GM10266 (cell line): Measurements from ENCODE around the gene STRIP2.
"Not testable (repeated sequence)": the region's sequence is repeated elsewhere in the genome, so short reads cannot be mapped to it uniquely, and the experiment has no call there.

ENCODE experiments used
- DNase-seq: peaks from one replicate; pipeline ENCODE4 v3.0.0; 2012; ENCODE audit errors: extremely low spot score
- CTCF ChIP-seq: IDR thresholded peaks from 2 replicates; pipeline ENCODE4 v1.5.1; 2012; ENCODE audit warnings: mild to moderate bottlenecking, low read depth; ENCODE audit not compliant: control insufficient read depth, insufficient read depth; ENCODE audit errors: missing control alignments

STRIP2 gene

GRCh38 chr7:129469930-129470329 lies 35.7 kb downstream of the STRIP2 start:
- TF ChIP-seq CTCF = no peak
- DNase-seq = no peak

DNA sequence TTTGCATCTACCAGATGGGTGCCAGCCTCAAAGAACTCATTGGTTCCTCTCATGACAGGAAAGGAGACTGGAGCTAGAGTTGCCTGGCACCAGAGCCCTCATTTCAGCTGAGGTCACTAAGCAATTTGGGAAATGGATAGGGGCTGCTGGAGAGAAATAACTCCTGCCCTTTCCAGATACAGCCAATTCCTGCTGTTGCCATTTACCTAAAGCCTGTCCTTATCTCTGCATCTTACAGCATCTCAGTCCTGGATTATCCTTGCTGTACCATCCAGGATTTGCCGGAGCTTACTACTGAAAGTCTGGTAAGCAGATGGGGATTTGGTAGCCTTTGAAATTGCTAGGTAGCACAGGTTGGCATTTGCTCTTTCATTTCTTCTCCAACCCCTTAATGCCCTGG lies 36.2 kb downstream of the STRIP2 start:
- no peak for DNase-seq

DNA sequence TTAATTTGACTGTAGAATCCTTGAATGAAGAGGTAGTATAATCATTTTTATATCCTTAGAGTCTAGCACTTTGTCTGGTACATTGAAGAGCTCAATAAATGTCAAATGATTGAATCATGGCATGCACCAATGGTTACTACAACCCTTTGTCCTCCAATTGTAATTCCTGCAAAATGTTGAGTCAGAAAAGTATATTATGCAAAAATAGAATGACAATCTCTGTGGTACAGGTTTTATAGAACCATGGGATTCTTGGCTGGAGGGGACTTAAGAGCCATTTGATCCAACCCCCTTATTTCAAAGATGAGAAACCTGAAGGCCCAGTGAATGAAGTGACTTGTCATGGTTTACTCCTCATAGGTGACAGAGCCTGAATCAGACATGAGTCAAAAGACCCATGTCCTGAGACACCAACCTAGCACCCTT lies 37.2 kb downstream of the STRIP2 start:
- no peak for TF ChIP-seq CTCF
- DNase-seq = no peak

More for the DNA sequence above, 36.2 kb downstream of the STRIP2 start:
- no peak for TF ChIP-seq CTCF

DNA sequence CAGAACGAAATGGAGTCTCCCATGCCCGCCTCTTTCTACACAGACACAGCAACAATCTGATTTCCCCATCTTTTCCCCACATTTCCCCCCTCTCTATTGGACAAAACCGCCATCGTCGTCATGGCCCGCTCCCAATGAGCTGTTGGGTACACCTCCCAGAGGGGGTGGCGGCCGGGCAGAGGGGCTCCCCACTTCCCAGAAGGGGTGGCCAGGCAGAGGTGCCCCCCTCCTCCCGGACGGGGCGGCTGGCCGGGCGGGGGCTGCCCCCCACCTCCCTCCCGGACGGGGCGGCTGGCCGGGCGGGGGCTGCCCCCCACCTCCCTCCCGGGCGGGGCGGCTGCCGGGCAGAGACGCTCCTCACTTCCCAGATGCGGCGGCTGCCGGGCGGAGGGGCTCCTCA lies 41.7 kb downstream of the STRIP2 start:
- not testable (repeated sequence) for DNase-seq

DNA sequence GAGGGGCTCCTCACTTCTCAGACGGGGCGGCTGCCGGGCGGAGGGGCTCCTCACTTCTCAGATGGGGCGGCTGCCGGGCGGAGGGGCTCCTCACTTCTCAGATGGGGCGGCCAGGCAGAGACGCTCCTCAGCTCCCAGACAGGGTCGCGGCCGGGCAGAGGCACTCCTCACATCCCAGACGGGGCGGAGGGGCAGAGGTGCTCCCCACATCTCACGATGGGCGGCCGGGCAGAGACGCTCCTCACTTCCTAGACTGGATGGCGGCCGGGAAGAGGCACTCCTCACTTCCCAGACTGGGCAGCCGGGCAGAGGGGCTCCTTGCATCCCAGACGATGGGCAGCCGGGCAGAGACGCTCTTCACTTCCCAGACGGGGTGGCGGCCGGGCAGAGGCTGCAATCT lies 42.2 kb downstream of the STRIP2 start:
- not testable (repeated sequence) for DNase-seq

- DNase-seq = no peak
- TF ChIP-seq CTCF = no peak
Measured at GRCh38 chr7:129479831-129480230, 45.6 kb downstream of the STRIP2 start.

DNA sequence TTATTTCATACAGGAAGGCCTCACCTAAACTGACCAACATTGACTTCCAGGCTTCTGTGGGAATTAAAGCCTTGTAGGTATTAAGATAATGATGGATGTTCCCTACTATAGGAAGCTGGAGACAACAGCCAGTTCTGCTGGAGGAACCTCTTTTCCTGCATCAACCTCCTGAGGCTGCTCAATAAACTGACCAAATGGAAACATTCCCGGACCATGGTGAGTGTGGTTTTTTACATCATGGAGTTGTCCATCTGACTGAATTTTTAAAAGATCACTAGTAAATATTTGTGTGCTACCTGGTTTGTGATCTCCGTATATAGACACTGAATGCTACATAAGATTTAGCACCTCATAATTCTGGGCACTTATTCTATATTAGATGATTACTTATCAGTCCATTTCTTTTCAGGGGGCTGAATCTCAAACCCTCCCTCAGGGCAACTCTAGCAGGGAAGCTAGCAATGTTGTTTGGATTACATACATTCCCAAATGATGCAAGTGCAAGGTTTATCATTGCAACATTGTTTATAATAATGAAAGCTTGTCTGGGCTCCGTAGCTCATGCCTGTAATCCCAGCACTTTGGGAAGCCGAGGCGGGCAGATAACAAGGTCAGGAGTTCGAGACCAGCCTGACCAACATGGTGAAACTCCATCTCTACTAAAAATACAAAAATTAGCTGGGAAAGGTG lies 46.6 kb downstream of the STRIP2 start:
- TF ChIP-seq CTCF = no peak
- no peak for DNase-seq

GRCh38 chr7:129481376-129481775 lies 47.1 kb downstream of the STRIP2 start:
- DNase-seq = not testable (repeated sequence)

DNA sequence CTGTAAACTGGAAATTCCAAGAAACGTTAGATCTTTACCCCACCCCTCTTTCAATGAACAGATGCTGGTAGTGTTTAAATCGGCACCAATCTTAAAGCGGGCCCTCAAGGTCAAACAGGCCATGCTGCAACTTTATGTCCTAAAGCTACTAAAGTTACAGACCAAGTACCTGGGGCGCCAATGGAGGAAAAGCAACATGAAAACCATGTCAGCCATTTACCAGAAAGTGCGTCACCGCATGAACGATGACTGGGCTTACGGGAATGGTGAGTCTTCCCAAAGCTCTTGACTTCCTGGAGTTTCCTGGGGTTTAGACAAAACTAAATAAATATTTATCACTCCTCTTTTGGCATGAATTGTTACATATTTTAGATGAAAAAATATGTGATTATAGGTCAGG lies 48.5 kb downstream of the STRIP2 start:
- no peak for DNase-seq
- no peak for TF ChIP-seq CTCF
